GM12873 (cell line): ENCODE measurements around the gene MIPOL1.

Experiments used
- TF ChIP-seq, protein P1 (sequence below): IDR thresholded peaks from 2 replicates; pipeline ENCODE4 v1.5.1; 2012; ENCODE audit warnings: low read depth, mild to moderate bottlenecking, moderate library complexity, low read length, control low read depth; ENCODE audit not compliant: insufficient read depth; ENCODE audit errors: missing control alignments

MIPOL1 gene

DNA sequence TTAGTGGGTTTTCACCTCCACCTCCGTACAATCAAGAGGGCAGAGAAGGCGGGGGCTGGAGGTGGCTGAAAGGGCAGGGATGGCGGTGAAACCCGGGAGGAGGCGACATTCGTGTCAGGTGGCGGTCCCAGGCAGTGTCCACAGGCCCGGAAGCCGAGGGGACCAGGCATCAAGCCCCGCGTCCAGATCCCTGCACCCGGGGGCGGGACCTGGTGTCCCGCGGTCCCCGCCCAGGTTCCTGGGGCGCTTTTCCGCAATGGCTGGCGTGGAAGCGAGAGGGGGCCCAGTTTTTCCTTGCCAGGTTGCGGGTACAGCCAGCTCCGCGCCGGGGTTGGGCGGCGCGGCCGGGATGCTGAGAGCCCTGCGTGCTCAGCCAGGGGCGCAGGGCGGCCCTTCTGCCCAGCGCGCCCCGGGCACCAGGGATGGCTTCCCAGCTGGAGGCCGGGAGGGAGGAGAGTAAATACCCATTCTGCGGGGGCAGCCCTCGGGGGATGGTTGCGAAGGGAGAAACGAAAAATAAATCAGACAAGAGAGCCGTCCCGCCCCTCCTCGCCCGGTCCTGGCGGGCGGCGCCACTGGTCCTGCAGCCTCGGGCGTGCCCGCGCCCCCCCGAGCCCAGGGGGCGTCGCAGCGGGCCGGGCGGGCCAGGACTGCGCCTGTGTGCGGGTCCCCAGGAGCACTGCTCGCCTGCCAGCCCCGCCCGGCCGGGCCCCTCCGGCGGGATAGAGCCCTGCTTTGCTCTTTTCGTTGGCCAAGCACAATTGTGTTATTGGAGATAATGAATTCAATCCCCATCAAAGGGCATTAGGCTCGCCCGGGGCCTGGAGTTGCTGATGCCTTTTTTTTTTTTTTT lies 385.8 kb downstream of the MIPOL1 start:
- TF ChIP-seq, protein P1, sequence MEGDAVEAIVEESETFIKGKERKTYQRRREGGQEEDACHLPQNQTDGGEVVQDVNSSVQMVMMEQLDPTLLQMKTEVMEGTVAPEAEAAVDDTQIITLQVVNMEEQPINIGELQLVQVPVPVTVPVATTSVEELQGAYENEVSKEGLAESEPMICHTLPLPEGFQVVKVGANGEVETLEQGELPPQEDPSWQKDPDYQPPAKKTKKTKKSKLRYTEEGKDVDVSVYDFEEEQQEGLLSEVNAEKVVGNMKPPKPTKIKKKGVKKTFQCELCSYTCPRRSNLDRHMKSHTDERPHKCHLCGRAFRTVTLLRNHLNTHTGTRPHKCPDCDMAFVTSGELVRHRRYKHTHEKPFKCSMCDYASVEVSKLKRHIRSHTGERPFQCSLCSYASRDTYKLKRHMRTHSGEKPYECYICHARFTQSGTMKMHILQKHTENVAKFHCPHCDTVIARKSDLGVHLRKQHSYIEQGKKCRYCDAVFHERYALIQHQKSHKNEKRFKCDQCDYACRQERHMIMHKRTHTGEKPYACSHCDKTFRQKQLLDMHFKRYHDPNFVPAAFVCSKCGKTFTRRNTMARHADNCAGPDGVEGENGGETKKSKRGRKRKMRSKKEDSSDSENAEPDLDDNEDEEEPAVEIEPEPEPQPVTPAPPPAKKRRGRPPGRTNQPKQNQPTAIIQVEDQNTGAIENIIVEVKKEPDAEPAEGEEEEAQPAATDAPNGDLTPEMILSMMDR = no peak

DNA sequence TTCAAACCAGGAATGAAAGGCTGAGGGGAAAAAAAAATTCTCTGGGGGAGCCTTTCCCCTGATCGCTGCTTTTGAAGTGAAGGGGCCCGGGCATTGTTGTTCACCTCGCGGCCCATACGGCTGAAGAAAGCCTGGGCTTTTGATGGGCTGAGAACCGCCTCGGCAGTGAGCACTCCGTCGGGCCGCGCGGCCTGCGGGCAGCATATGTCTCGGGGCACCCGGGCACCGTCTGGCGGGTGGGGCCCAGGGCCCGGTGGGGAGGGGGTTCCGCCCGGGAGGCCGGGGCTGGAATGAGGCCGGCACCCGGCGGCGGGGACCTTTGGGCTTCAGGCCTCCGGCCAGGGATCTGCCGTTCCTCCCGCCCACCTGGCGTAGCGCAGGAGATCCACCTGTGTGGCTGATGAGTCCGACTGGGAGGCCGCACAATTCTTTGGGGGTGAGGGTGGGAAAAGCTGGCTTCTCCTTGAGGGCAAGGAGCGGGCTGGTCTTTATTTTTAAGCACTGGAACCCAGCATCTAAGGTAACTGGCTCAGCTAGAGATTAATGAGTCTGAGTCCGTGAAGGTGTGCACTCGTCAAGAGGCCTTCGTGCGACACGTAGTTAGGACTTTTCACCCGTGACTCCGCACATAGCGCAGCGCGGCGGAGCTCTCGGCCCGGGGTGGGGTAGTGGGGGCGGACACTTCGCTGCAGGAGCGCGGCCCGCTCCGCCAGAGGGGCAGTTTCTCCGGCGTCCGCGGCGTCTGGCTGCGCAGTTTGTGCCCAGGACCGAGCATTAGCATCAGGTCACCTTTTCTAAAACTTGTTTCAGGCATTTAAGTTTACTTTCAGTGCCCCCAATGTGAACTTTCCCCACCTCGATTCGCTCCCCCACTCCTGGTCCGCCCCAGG lies 386.7 kb downstream of the MIPOL1 start:
- TF ChIP-seq, protein P1 = no peak

DNA sequence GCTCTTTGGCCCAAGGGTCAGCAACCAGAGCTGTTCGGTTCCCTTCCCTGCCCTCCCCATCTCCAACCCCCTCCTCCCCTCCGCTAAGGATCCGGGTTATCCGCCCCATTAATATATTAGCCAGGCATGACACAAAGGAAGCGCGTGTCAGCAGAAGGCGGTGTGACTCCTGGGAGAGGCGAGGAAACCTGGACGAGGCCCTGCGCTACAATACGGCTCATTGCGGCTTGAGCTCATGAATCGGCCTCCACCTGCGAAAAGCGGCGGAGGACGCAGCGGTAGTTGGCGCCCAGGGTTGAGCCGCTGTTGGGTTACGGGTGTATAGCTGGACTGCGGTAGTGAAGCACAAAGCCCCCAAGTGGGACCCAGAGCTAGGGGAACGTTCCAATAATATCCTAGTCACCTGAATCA lies 387.4 kb downstream of the MIPOL1 start:
- TF ChIP-seq, protein P1 = no peak

DNA sequence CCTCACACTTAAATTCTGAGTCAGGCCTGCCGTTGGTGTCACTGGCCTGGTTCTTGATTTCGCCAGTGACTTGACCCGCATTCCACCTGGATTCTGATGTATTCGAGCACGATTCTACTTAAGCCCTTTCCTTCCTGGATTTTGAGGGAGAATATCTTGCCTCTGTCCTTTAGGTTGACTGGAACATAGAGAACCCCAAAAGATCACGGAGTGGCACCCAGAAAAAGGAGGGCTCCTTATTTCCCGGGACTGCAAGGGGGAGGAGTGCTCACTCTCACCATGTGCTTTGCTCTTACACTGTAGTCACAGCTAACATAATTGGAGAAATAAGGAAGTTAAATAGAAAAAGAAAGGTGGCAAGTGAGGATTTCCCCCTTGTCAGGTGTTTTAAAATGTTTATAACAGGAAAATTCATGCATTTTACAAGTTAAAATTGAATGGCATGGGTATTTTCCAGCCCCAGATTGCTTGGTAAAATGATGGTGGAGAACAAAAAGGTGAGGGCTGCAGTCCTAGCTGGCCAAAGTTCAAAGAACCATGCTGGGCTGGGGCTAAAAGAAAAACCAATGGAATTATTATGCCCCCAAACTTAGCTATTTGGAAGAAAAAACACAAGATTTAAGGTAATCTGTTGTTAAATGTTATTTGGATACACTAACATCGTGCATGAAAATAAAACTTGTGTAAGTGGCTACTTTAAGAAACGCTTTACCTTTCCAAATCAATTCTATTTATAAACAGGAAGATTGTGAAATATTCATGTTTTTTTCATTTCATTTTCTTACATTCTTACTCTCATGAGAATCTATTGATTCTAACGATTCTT lies 388.4 kb downstream of the MIPOL1 start:
- TF ChIP-seq, protein P1 = no peak

DNA sequence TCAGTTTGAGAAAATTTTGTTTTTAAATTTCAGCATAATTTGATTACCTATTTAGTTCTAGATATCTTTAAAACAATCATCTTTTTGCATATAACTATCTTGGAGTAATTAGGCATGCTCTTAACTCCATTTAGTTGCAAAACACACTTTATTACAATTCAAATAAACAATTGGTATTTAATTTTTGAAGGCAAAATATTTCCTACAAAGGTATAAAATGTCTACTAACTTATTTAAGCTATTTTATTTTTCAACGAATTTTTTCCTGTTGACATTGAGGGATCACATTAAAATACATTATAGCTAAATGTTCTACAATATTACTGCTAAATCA lies 389.0 kb downstream of the MIPOL1 start:
- TF ChIP-seq, protein P1 = no peak

DNA sequence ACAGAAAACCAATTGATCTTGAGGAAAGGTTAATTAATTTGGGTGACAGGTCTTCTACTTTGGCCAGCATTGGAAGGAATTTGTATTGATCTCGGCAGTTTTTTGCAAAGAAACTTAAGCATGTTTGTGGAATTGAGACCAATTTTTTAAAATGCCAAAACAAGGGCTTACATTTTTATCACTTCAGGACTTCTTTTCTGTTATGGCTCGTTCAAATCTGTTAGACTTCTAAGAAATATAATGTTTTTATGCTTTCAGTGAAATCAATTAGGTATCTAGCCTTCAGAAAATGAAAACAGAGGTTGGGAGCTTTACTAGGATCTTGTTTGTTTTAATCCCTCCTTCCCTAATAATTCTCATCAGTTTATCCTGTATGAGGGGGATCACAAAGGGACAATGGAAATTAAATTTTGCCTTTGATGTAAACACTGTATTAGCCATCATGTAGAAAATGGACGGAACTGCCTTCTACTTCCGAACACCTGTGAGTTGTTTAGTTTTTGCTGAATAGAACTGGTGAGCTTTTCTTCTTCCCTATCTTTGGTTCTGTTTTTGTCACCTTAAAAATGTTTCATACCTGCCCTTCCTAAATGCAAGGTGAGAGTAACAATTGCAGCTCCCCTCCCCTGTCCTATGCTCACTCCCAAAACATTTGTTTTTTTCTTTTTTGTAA lies 389.5 kb downstream of the MIPOL1 start:
- TF ChIP-seq, protein P1 = no peak
